MM.1S (cell line): ENCODE data around the gene CMPK1.
"Not testable (repeated sequence)": the region's sequence is repeated elsewhere in the genome, so short reads cannot be mapped to it uniquely, and the experiment has no call there.

Experiments
- DNase-seq: peaks from one replicate; pipeline ENCODE4 v3.0.0-alpha.2; 2015
- H2AFZ ChIP-seq: fragments of 300-600 bp; sonication (generic); 2 replicates; pipeline ENCODE4 v1.6.0; 2016; ENCODE audit warnings: antibody characterized with exemption, low read length
- H3F3A ChIP-seq: fragments of 300-600 bp; sonication (generic); 2 replicates; pipeline ENCODE4 v1.6.1; 2016; ENCODE audit warnings: mild to moderate bottlenecking, antibody characterized with exemption, low read length, moderate library complexity, mixed read lengths; ENCODE audit not compliant: insufficient read depth
- H3K27ac ChIP-seq: fragments of 300-600 bp; sonication (generic); 2 replicates; pipeline ENCODE4 v1.5.1; 2016; ENCODE audit warnings: mild to moderate bottlenecking, low read length
- H3K27me3 ChIP-seq: fragments of 300-600 bp; sonication (generic); replicated peaks from 2 replicates; pipeline ENCODE4 v1.6.0; 2016; ENCODE audit warnings: low read length; ENCODE audit not compliant: insufficient read depth
- H3K36me3 ChIP-seq: fragments of 300-600 bp; sonication (generic); replicated peaks from 2 replicates; pipeline ENCODE4 v1.6.1; 2016; ENCODE audit warnings: mild to moderate bottlenecking, low read length, mixed read lengths; ENCODE audit not compliant: insufficient read depth
- H3K4me1 ChIP-seq: fragments of 300-600 bp; sonication (generic); 2 replicates; pipeline ENCODE4 v1.6.1; 2016; ENCODE audit warnings: low read length, mixed read lengths
- H3K4me2 ChIP-seq: fragments of 300-600 bp; sonication (generic); 2 replicates; pipeline ENCODE4 v1.6.0; 2016; ENCODE audit warnings: low read depth, low read length
- H3K4me3 ChIP-seq: fragments of 300-600 bp; sonication (generic); 2 replicates; pipeline ENCODE4 v1.5.1; 2016; ENCODE audit warnings: low read length, mixed read lengths
- H3K79me2 ChIP-seq: fragments of 300-600 bp; sonication (generic); 2 replicates; pipeline ENCODE4 v1.6.1; 2016; ENCODE audit warnings: mixed run types, low read length, mixed read lengths
- H3K9ac ChIP-seq: fragments of 300-600 bp; sonication (generic); 2 replicates; pipeline ENCODE4 v1.6.1; 2016; ENCODE audit warnings: low read length, mixed read lengths
- H3K9me2 ChIP-seq: fragments of 300-600 bp; sonication (generic); replicated peaks from 2 replicates; pipeline ENCODE4 v1.6.1; 2016; ENCODE audit warnings: mild to moderate bottlenecking, low read length, mixed read lengths; ENCODE audit not compliant: insufficient read depth
- H3K9me3 ChIP-seq: fragments of 300-600 bp; sonication (generic); replicated peaks from 2 replicates; pipeline ENCODE4 v1.6.1; 2016; ENCODE audit warnings: mild to moderate bottlenecking, low read length, mixed read lengths; ENCODE audit not compliant: insufficient read depth
- H4K20me1 ChIP-seq: fragments of 300-600 bp; sonication (generic); 2 replicates; pipeline ENCODE4 v1.6.1; 2016; ENCODE audit warnings: mild to moderate bottlenecking, low read length, moderate library complexity, mixed read lengths; ENCODE audit not compliant: insufficient read depth
- EZH2 ChIP-seq: fragments of 300-600 bp; sonication (generic); optimal IDR thresholded peaks from 2 replicates; pipeline ENCODE3; 2017; ENCODE audit warnings: low read depth, mild to moderate bottlenecking, antibody characterized with exemption, low read length, mixed read lengths
- EZH2phosphoT487 ChIP-seq: fragments of 300-600 bp; sonication (generic); IDR thresholded peaks from 2 replicates; pipeline ENCODE4 v1.6.1; 2018; ENCODE audit warnings: antibody characterized with exemption, low read length
- TF ChIP-seq, protein P1 (sequence below): fragments of 300-600 bp; sonication (generic); IDR thresholded peaks from 2 replicates; pipeline ENCODE4 v1.5.1; 2016; ENCODE audit warnings: antibody characterized with exemption, low read length, mixed read lengths

Gene CMPK1

DNA sequence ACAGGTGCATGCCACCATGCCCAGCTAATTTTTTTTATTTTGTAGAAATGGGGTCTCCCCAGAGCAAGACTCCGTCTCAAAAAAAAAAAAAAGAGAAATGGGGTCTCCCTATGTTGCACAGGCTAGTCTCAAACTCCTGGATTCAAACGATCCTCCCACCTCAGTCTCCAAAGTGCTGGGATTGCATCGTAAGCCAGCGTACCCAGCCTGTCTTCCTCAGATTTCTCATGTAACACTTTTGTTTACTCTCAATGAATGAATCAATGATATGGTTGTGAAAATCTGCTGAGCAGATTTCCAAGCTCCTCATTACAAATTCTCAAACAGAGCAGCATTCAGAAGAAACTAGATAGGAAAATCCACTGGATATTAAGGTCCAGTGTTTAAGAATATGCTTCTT is 6.6 kb downstream of the CMPK1 start:
- Histone ChIP-seq H3K27me3 (no peaks in the 10 kb centered on the region), H3K9ac (no peak overlapping the region), H4K20me1 (no peaks in the 10 kb centered on the region), H3K9me3 (no peaks in the 10 kb centered on the region), H3K4me3 (no peak overlapping the region), H3F3A (no peaks in the 10 kb centered on the region), H2AFZ (no peak overlapping the region), H3K4me1 (no peaks in the 10 kb centered on the region), H3K27ac (no peak overlapping the region), H3K4me2 (no peak overlapping the region), H3K9me2 (no peaks in the 10 kb centered on the region), H3K36me3 (no peaks in the 10 kb centered on the region), H3K79me2 (peaks cover 77% of the 10 kb centered on the region)
- DNase-seq, result no peak
- TF ChIP-seq EZH2phosphoT487, result no peak
- TF ChIP-seq, protein P1, sequence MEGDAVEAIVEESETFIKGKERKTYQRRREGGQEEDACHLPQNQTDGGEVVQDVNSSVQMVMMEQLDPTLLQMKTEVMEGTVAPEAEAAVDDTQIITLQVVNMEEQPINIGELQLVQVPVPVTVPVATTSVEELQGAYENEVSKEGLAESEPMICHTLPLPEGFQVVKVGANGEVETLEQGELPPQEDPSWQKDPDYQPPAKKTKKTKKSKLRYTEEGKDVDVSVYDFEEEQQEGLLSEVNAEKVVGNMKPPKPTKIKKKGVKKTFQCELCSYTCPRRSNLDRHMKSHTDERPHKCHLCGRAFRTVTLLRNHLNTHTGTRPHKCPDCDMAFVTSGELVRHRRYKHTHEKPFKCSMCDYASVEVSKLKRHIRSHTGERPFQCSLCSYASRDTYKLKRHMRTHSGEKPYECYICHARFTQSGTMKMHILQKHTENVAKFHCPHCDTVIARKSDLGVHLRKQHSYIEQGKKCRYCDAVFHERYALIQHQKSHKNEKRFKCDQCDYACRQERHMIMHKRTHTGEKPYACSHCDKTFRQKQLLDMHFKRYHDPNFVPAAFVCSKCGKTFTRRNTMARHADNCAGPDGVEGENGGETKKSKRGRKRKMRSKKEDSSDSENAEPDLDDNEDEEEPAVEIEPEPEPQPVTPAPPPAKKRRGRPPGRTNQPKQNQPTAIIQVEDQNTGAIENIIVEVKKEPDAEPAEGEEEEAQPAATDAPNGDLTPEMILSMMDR, result no peak
- TF ChIP-seq EZH2, result no peak

DNA sequence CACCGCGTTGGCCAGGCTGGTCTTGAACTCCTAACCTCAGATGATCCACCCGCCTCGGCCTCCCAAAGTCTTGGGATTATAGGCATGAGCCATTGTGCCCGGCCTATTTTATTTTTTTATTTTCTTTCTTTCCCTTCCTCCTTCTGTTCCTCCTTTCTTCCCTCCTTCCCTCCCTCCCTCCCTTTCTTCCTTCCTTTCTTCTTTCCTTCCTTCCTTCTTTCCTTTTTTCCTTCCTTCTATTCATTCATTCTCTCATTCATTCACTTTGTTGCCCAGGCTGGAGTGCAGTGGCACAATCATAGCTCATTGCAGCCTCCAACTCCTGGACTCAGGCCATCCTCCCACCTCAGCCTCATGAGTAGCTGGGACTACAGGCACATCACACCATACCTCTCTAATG is 13.4 kb downstream of the CMPK1 start:
- not testable (repeated sequence) for DNase-seq, H3K4me3 ChIP-seq, H3K9ac ChIP-seq, H3K9me3 ChIP-seq, H4K20me1 ChIP-seq, H3F3A ChIP-seq, H3K27me3 ChIP-seq, H3K4me1 ChIP-seq, H2AFZ ChIP-seq, H3K4me2 ChIP-seq, H3K9me2 ChIP-seq, H3K36me3 ChIP-seq, H3K27ac ChIP-seq
- peaks cover 58% of the 10 kb centered on the region for H3K79me2 ChIP-seq

DNA sequence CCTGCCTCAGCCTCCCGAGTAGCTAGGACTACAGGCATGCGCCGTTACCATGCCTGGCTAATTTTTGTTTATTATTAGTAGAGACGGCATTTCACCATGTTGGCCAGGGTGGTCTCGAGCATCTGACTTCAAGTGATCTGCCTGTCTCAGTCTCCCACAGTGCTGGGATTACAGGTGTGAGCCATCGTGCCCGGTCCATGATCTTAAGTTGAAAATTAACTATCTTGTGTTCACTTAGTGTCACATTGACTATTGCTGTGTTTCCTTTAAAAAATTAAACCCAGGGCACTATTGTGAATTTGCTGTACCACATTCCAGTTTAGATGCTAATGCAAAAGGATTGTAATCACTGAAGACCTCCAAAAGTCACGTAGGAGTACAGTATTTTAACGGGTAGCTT is 14.1 kb downstream of the CMPK1 start:
- Histone ChIP-seq H3K4me2 (no peak overlapping the region), H4K20me1 (no peaks in the 10 kb centered on the region), H3K79me2 (peaks cover 61% of the 10 kb centered on the region), H3K4me3 (no peak overlapping the region), H3K9me2 (no peaks in the 10 kb centered on the region), H3K36me3 (no peaks in the 10 kb centered on the region), H3K4me1 (0 out of 2 replicates have a peak, but pooled peaks cover 3% of the 10 kb centered on the region), H3F3A (no peaks in the 10 kb centered on the region), H3K27ac (no peak overlapping the region), H2AFZ (no peak overlapping the region), H3K9me3 (no peaks in the 10 kb centered on the region), H3K9ac (no peak overlapping the region), H3K27me3 (no peaks in the 10 kb centered on the region)
- TF ChIP-seq EZH2 (no peak), EZH2phosphoT487 (no peak)
- TF ChIP-seq, protein P1, result no peak
- DNase-seq, result no peak

DNA sequence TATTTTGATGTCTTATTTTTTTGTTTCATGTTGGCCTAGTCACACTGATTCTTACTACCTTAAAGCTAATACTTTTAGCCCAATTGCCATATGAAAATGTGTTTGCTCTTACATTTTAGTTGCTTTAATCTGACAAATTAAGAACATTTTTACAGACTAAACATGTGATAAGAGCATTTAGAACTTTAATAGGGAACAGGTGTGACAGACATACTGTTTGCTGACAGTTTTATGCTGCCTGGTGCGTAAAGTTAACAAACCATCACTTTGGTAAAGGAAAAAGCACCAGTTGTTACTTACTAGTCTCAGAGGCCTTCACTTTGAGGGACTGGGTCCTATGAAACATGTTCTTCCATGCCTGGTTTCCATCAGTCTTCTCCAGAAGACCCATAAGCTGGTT is 14.7 kb downstream of the CMPK1 start:
- no peak for DNase-seq
- Histone ChIP-seq H3F3A (no peaks in the 10 kb centered on the region), H2AFZ (no peak overlapping the region), H3K4me2 (no peak overlapping the region), H4K20me1 (no peaks in the 10 kb centered on the region), H3K27ac (no peak overlapping the region), H3K79me2 (peaks cover 66% of the 10 kb centered on the region), H3K4me3 (no peak overlapping the region), H3K9me3 (no peaks in the 10 kb centered on the region), H3K36me3 (no peaks in the 10 kb centered on the region), H3K4me1 (0 out of 2 replicates have a peak, but pooled peaks cover 3% of the 10 kb centered on the region), H3K9me2 (no peaks in the 10 kb centered on the region), H3K27me3 (no peaks in the 10 kb centered on the region), H3K9ac (no peak overlapping the region)
- TF ChIP-seq EZH2phosphoT487 (no peak), EZH2 (no peak)
- TF ChIP-seq, protein P1, result no peak
